HCT116 (cell line): ENCODE data around the gene GLRA3. TPM values are rescaled to one million over a fixed set of nuclear protein-coding genes. Genes with fewer than 3 reads are reported as not detected.

Source experiments
- ATAC-seq: fragments of 200-7000 bp; cut with Tn5 transposase; 2 replicates; pipeline ENCODE4 v1.9.1; 2020; ENCODE audit warnings: mild to moderate bottlenecking, moderate library complexity
- BruUV-seq: library from RNA; stranded (reverse); fragments of 400-500 nt; replicated peaks from 2 replicates; lab custom pipeline; 2021; lab: Mats Ljungman, UMichigan
- CTCF ChIA-PET: fragments of 300-600 bp; sonication (Branson Sonifier 250); formaldehyde crosslinking; loops from one replicate; lab custom pipeline; 2021; ENCODE audit warnings: antibody characterized with exemption; lab: Charles Lee
- POLR2A ChIA-PET: fragments of 300-600, 350-600 bp; sonication (Branson Sonifier 250); formaldehyde crosslinking; loops from one replicate; lab custom pipeline; 2021; ENCODE audit warnings: antibody characterized with exemption; lab: Charles Lee
- RAD21 ChIA-PET, 2 experiments: fragments of 300-600 bp; sonication (Branson Sonifier 250); formaldehyde crosslinking; loops; one replicate each; lab custom pipeline; 2023; ENCODE audit warnings: low total read pairs in 2 of 2; ENCODE audit not compliant: uncharacterized antibody in 2 of 2, unreplicated experiment in 2 of 2, low non-redundant PET in 1 of 2; lab: Charles Lee
- DNase-seq: peaks from one replicate; pipeline ENCODE4 v3.0.0-alpha.2; 2010; ENCODE audit warnings: low read depth, low spot score
- H2AFZ ChIP-seq: fragments of 200-600 bp; shearing (Covaris generic), sonication (generic); 2 replicates; pipeline ENCODE4 v1.6.1; 2017; ENCODE audit warnings: low read depth, mixed run types, mixed read lengths, antibody characterized with exemption, low read length; ENCODE audit not compliant: poor library complexity, severe bottlenecking
- H3K27ac ChIP-seq: 2 replicates; pipeline ENCODE4 v1.5.1; 2012; ENCODE audit warnings: low read depth, low read length
- H3K27me3 ChIP-seq: fragments of 200-600 bp; sonication (generic); 2 replicates; pipeline ENCODE4 v1.6.1; 2016; ENCODE audit warnings: mixed run types, low read length, mixed read lengths; ENCODE audit not compliant: insufficient read depth
- H3K36me3 ChIP-seq, 2 experiments: fragments of 200-500 bp in 1 of 2; fragments of 200-600 bp in 1 of 2; sonication (Bioruptor generic) in 1 of 2; sonication (generic) in 1 of 2; 2 replicates each; pipeline versions ENCODE4 v1.5.1 to v1.6.1; 2014 to 2016; ENCODE audit warnings: low read length in 2 of 2, inconsistent platforms in 1 of 2, mixed read lengths in 1 of 2, mixed run types in 1 of 2; ENCODE audit not compliant: insufficient read depth in 2 of 2, control insufficient read depth in 1 of 2
- H3K4me1 ChIP-seq, 2 experiments: fragments of 200-600 bp in 1 of 2; sonication (generic) in 1 of 2; 2 replicates each; pipeline versions ENCODE4 v1.5.1 to v1.6.1; 2012 to 2017; ENCODE audit warnings: low read length in 2 of 2, inconsistent platforms in 1 of 2, mild to moderate bottlenecking in 1 of 2, mixed read lengths in 1 of 2, mixed run types in 1 of 2, moderate library complexity in 1 of 2; ENCODE audit not compliant: insufficient read depth in 2 of 2, control insufficient read depth in 1 of 2
- H3K4me2 ChIP-seq: fragments of 200-600 bp; sonication (generic); 2 replicates; pipeline ENCODE4 v1.6.1; 2017; ENCODE audit warnings: mixed run types, low read length, mixed read lengths
- H3K4me3 ChIP-seq, 2 experiments: fragments of 200-600 bp in 1 of 2; sonication (generic) in 1 of 2; replicated peaks in 1 of 2; 2 replicates each; pipeline ENCODE4 v1.5.1; 2011 to 2016; ENCODE audit warnings: low read length in 2 of 2, control low read depth in 1 of 2, low read depth in 1 of 2, mild to moderate bottlenecking in 1 of 2, mixed read lengths in 1 of 2, mixed run types in 1 of 2
- H3K79me2 ChIP-seq: fragments of 200-600 bp; sonication (generic); 2 replicates; pipeline ENCODE4 v1.6.1; 2017; ENCODE audit warnings: mild to moderate bottlenecking, mixed run types, low read length, moderate library complexity, mixed read lengths; ENCODE audit not compliant: insufficient read depth
- H3K9ac ChIP-seq: fragments of 200-600 bp; sonication (generic); 2 replicates; pipeline ENCODE4 v1.6.1; 2016; ENCODE audit warnings: low read length, mixed read lengths
- H3K9me2 ChIP-seq: fragments of 200-600 bp; sonication (generic), shearing (Covaris generic); 2 replicates; pipeline ENCODE4 v1.6.1; 2017; ENCODE audit warnings: mixed run types, mild to moderate bottlenecking, moderate library complexity; ENCODE audit not compliant: insufficient read depth
- H3K9me3 ChIP-seq, 2 experiments: fragments of 200-500 bp in 1 of 2; fragments of 200-600 bp in 1 of 2; sonication (Bioruptor generic) in 1 of 2; sonication (generic) in 1 of 2; 2 replicates each; pipeline ENCODE4 v1.6.1; 2014 to 2017; ENCODE audit warnings: low read length in 2 of 2, mixed read lengths in 2 of 2, inconsistent platforms in 1 of 2, low read depth in 1 of 2, mild to moderate bottlenecking in 1 of 2, mixed run types in 1 of 2, moderate library complexity in 1 of 2; ENCODE audit not compliant: control insufficient read depth in 1 of 2, insufficient read depth in 1 of 2
- H4K20me1 ChIP-seq: fragments of 200-600 bp; sonication (generic), shearing (Covaris generic); 2 replicates; pipeline ENCODE4 v1.6.1; 2017; ENCODE audit warnings: mixed run types, mild to moderate bottlenecking, moderate library complexity; ENCODE audit not compliant: insufficient read depth
- CEBPB ChIP-seq: IDR thresholded peaks from 2 replicates; pipeline ENCODE4 v1.6.1; 2012; ENCODE audit warnings: low read depth
- ELF1 ChIP-seq: IDR thresholded peaks from 2 replicates; pipeline ENCODE4 v1.6.1; 2012; ENCODE audit warnings: low read depth, borderline replicate concordance
- EZH2phosphoT487 ChIP-seq: fragments of 200-600 bp; IDR thresholded peaks from 2 replicates; pipeline ENCODE4 v1.6.1; 2018; ENCODE audit warnings: antibody characterized with exemption, borderline replicate concordance
- FOSL1 ChIP-seq: IDR thresholded peaks from 2 replicates; pipeline ENCODE4 v1.6.1; 2012; ENCODE audit warnings: low read depth
- JUND ChIP-seq: IDR thresholded peaks from 2 replicates; pipeline ENCODE4 v1.6.1; 2012
- POLR2AphosphoS5 ChIP-seq: IDR thresholded peaks from 2 replicates; pipeline ENCODE4 v1.6.1; 2011; ENCODE audit warnings: mild to moderate bottlenecking, low read depth, low read length, moderate library complexity
- RAD21 ChIP-seq: IDR thresholded peaks from 2 replicates; pipeline ENCODE4 v1.6.1; 2012; ENCODE audit warnings: low read depth, mild to moderate bottlenecking
- TCF7L2 ChIP-seq: IDR thresholded peaks from 2 replicates; pipeline ENCODE4 v1.7.0; 2011; ENCODE audit warnings: borderline replicate concordance, inconsistent platforms; ENCODE audit not compliant: insufficient read depth, insufficient read length; ENCODE audit errors: extremely low read depth
- intact Hi-C: fragments of 100-400 bp; cut with micrococcal nuclease; formaldehyde crosslinking; loops from 2 replicates; pipeline ENCODE4 v1.10.0; 2022
- total RNA-seq: library from RNA; stranded (reverse); gene quantifications from one replicate; pipeline ENCODE4 v1.2.1, GENCODE V29; 2021; ENCODE audit not compliant: unreplicated experiment
- TF ChIP-seq, protein P1 (sequence below): IDR thresholded peaks from 2 replicates; pipeline ENCODE4 v1.6.1; 2012; ENCODE audit warnings: low read depth
- TF ChIP-seq, protein P2 (sequence below): IDR thresholded peaks from 2 replicates; pipeline ENCODE4 v1.6.1; 2012

GLRA3 gene
- total RNA-seq, 1 experiment from 2014 or later, result not detected

DNA sequence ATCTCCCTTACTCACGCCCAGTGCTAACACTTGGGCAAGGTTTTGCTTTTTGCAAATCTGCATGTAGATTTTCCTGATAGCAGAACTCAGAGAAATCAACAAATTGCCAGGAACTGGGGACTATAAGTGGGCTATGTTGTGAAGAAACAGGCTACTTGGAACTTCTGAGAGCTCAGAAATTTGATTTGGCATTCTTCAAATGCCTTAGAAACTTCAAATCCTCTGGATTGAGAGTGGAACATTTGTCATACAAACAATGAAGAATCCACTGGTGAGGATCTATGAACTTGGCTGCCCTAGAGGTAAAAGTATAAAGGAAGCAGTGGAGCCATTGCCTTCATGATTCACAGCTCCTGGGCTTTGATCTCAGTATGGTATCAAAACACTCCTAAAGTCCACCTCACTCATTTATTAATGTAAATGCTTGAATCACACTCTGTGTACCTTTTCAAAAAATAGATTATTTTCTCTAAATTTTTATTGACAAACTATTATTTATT, 126.0 kb downstream of the GLRA3 start:
- ATAC-seq, result peak; percentile 64; the same call in 1 of the 2 replicates
- no TSS peak for BruUV-seq
- H3K9ac ChIP-seq, result no peak overlapping the region
- H3K36me3 ChIP-seq, result no peaks in the 10 kb centered on the region
- H3K27ac ChIP-seq, result no peak overlapping the region
- H3K9me3 ChIP-seq, result no peaks in the 10 kb centered on the region
- no peak for TF ChIP-seq POLR2AphosphoS5
- TF ChIP-seq, protein P1, sequence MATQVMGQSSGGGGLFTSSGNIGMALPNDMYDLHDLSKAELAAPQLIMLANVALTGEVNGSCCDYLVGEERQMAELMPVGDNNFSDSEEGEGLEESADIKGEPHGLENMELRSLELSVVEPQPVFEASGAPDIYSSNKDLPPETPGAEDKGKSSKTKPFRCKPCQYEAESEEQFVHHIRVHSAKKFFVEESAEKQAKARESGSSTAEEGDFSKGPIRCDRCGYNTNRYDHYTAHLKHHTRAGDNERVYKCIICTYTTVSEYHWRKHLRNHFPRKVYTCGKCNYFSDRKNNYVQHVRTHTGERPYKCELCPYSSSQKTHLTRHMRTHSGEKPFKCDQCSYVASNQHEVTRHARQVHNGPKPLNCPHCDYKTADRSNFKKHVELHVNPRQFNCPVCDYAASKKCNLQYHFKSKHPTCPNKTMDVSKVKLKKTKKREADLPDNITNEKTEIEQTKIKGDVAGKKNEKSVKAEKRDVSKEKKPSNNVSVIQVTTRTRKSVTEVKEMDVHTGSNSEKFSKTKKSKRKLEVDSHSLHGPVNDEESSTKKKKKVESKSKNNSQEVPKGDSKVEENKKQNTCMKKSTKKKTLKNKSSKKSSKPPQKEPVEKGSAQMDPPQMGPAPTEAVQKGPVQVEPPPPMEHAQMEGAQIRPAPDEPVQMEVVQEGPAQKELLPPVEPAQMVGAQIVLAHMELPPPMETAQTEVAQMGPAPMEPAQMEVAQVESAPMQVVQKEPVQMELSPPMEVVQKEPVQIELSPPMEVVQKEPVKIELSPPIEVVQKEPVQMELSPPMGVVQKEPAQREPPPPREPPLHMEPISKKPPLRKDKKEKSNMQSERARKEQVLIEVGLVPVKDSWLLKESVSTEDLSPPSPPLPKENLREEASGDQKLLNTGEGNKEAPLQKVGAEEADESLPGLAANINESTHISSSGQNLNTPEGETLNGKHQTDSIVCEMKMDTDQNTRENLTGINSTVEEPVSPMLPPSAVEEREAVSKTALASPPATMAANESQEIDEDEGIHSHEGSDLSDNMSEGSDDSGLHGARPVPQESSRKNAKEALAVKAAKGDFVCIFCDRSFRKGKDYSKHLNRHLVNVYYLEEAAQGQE, result no peak
- TF ChIP-seq, protein P2, sequence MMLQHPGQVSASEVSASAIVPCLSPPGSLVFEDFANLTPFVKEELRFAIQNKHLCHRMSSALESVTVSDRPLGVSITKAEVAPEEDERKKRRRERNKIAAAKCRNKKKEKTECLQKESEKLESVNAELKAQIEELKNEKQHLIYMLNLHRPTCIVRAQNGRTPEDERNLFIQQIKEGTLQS, result no peak
- no peak for TF ChIP-seq JUND
- no peak for TF ChIP-seq RAD21
- TF ChIP-seq EZH2phosphoT487, result no peak
- no peak for TF ChIP-seq ELF1
- no peak for TF ChIP-seq FOSL1
- no peak for TF ChIP-seq CEBPB
- TF ChIP-seq TCF7L2, result no peak
- H3K9me2 ChIP-seq, result no peaks in the 10 kb centered on the region
- ChIA-PET RAD21 (no interaction called here), CTCF (interaction anchor here (1.0 kb wide), 1 partner anchor 11 kb away, joined by 3 read pairs; no protein-coding TSS in a partner anchor), POLR2A (no interaction called here)
- DNase-seq, result no peak
- no peak overlapping the region for H2AFZ ChIP-seq
- intact Hi-C loops, result no loop called here
- H3K4me1 ChIP-seq, result peaks cover 0 to 8% of the 10 kb centered on the region in 2 experiments; a peak in 3 of 4 replicates
- H3K4me3 ChIP-seq, result no peak overlapping the region
- H3K4me2 ChIP-seq, result peak overlapping the region; percentile 28; the same call in 1 of the 2 replicates
- no peaks in the 10 kb centered on the region for H3K79me2 ChIP-seq
- H4K20me1 ChIP-seq, result no peaks in the 10 kb centered on the region; the same call in 1 of the 2 replicates
- no peaks in the 10 kb centered on the region for H3K27me3 ChIP-seq
